ENCODE data around the gene MEF2C.

Gene MEF2C

DNA sequence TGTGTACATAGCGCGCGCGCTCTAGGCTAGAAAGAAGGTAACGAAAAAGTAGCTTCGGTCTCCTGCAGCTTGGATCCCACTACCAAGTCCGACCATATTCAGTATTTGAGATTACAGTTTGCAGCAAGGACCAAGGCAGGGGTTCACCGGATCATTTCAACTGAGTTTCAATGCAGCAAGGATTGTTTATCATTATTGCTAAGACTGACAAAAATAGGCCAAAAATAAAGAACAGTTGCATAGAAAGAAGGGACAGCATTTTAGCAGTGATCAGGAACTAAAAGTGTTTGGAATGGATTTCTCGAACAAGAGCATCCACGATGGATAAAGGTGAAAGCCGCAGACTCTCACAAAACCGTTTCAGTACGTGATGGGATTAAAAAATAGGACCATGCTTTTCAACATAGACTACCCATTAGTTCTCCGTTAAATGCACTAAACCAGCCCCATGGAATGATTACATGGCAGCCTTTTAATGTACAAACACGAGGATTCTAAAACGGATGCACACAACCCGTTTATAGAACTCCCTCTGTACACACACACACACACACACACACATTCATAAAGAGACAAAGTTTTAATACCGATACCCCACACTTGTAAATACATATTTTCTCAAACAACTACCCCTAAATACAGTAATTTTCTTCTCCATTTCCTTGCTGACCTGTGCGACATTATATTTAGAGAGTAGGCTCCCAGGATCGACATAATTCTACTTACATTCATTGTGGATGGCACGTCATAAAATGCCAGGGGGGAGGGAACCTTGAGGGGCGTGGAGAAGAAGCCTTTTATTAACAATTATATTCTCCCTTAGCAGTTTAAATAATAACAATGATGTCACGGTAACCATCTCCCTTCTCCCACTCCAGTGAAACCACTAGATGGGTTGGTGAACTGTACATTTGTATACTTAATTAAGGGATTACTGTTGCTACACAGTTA lies 197.1 kb downstream of the MEF2C start:
- no peak for DNase-seq

DNA sequence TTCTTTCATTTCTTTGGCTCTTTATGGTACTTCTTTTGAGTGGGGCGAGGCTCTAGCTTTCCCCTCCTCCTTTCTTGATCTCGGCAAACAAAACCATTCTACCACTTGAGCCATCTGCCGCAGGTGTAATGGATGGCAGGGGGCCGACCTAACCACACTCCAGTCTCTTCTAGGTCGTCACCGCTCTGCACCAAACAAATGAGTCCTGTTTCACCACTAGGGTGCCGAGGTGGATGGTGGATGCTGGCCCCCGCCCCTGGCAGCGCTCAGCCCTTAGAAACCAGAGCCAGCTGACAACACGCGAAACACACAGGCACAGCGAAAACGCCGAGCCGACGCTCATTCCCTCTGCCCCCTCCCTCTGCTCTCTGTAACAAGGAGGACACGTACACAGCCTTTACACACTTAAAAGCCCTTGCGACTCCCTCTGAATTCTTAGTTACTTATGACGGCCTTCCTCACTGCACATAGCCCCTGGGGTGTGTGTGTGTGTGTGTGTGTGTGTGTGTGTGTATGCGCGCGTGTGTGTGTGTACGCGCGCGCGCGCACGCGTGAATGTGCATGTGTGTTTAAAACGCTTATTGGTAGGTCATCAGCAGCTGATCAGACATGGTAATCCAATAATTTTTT lies 199.4 kb downstream of the MEF2C start:
- DNase-seq = no peak

DNA sequence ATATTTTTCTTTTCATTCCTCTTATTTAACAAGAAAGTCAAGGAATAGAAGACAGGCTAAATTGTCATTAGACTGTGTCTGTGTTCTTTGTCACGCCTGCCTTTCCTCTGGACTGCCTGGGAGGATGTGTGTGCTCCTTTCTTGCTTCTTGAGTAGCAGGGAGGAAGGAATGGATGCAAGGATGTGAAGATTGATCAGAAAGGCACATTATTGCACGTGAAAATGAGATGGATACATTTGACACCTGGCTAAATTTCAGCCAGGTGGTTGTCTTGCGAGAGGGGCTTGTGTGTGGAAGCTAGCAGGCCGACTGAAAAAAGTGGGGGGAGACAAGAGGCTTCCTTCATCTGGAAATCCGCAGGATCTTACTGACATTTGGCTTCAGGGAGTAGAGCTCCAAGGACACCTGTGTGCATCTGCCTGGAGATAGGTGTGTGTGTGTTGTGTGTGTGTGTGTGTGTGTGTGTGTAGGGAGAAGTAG lies 200.1 kb downstream of the MEF2C start:
- DNase-seq = no peak

GRCh38 chr5:88682131-88682530 lies 200.9 kb downstream of the MEF2C start:
- no peak for DNase-seq

GRCh38 chr5:88681211-88681803 lies 201.7 kb downstream of the MEF2C start:
- DNase-seq = no peak

- peak; percentile 95 for DNase-seq
Measured at GRCh38 chr5:88680253-88681132, 202.5 kb downstream of the MEF2C start.

GRCh38 chr5:88679638-88680037 lies 203.3 kb downstream of the MEF2C start:
- no peak for DNase-seq

DNA sequence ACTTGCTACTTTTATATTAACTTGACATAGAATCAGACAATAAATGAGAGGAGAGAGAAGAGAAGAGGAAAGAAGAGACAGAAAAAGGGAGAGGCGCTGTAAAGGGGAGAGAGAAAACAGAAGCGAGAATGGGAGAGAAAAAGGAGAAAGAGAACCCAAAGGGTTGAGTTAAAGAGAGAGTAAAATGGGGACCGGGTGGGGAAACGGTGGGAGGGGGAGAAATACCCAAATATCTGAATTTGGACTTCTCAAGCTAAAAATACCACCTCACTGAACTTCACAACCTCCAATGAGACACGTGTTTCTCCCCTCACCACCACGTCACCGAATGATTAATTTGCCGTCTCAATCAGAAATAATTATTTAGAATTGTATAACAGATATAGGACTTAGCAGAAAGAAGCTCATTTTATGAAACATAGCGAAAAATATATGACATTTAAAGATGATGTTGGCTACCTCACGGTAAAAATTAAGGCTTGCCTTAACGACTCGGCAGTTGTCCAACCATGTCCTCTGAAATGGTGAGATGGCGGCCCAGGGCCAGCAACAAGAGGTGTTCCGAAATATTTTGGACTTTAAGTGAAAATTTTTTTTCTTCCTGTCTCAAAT lies 204.1 kb downstream of the MEF2C start:
- no peak for DNase-seq

DNA sequence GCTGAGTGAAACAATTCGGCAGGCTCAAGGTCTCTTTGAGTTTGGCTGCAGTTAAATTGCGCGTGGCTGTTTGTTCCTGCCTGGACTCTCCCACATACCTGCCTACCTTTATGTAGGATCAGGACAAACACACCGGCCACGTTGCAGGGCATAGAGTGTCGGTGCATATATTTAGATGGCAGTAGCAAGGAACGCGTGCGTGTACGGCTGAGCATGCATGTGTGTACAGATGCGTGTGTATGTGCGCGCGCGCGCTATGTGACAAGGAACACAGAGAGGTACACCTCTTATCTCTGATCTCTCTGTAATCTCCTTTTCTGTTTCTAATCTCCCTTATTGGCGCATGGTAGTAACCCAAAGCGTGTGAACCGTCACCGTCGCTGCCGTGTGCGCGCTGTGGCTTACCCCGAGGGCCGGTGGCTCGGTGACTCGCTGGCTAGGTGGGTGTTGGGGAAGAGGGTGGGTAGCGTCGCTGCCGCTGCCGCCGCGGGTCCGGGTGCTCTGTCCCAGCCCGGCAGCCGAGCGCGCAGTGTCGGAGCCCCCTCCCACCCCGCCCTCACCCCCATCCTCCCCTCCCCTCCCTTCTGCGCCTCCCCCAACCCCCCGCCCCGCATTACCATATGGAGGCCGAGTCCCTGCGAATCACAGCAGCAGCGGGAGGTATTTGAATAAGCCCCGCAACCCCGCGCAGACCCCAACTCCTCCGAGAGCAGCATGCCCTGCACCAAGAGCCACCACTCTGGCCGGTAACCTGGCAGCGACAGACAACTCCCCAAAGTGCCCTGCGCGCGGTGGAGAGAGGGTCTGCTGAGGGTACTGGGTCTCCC lies 204.8 kb downstream of the MEF2C start:
- DNase-seq = no peak

DNA sequence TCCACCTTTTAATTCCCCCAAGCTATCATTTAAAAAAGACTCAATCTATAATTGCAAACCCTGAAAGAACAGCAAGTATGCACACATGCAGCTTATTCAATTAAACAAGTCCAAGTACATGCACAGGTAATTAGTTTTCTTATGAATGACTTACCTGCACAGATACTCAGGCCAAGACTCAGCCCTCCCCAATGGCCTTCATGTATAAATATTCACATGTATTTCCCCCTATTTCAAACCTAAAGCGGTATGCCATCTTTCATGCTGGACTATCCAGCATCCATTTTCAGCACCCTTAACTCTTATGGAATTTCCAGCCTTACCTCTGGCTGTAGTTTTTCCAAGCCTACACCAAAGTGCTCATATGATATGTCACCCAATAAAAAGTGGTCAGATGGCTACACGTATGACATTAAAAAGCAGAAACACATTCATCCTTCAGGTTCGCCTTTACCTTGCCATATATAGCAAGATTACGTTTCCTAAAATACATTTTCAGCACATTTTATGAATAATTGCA lies 205.5 kb downstream of the MEF2C start:
- no peak for DNase-seq

DNA sequence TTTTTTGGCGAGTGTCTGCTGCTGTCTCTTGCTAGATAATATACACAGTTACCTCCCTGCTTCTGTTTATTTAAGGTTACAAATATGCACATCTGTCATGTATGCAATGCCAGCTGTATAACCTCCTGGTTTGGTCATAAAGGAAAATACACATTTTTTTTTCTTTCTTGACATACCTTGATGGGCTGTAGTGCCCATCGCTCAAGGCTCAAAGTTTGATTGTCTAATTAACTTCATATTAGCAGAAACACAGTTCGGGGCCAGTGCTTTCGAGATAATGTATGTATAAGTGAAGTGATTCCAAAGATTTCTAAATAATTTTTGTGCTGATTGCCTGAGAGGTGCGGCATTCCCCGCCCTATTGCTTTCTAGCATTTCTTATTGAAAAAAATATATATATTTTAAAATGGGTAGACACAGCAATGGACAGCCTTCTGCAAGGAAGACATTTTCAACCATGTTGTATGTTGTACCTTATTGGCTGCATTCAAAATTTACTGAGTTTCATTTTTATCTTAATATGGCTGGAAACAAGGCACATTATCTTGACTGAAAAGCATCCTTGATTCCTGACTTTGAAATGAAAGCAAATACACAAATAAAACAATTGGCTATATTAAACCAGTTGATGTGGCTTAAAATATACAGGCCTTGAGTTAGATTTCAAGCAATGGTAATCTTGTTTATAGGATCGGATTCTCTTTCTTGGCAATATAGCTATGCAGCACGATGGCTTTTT lies 206.2 kb downstream of the MEF2C start:
- no peak for DNase-seq

GRCh38 chr5:88675708-88676636 lies 207.0 kb downstream of the MEF2C start:
- peak; percentile 49 for DNase-seq

- no peak for DNase-seq
Measured at GRCh38 chr5:88675168-88675707, 207.7 kb downstream of the MEF2C start.

GRCh38 chr5:88674356-88675167 lies 208.4 kb downstream of the MEF2C start:
- DNase-seq = no peak

GRCh38 chr5:88673253-88674105 lies 209.5 kb downstream of the MEF2C start:
- DNase-seq = no peak

- no peak for DNase-seq
Measured at GRCh38 chr5:88672644-88673252, 210.2 kb downstream of the MEF2C start.
